ENCODE measurements around the gene TRPV2. TPM values are rescaled to one million over a fixed set of nuclear protein-coding genes. Genes with fewer than 3 reads are reported as not detected.

Gene TRPV2
- total RNA-seq, 1 donor from 2014 or later = 22.9 TPM

GRCh38 chr17:16455997-16456741 lies 40.8 kb downstream of the TRPV2 start:
- DNase-seq (ENCODE audit: low spot score) = no peak

- DNase-seq (ENCODE audit: low spot score) = no peak
Measured at GRCh38 chr17:16456742-16457316, 41.5 kb downstream of the TRPV2 start.

- DNase-seq (ENCODE audit: low spot score) = no peak
Measured at GRCh38 chr17:16459271-16459670, 43.9 kb downstream of the TRPV2 start.

GRCh38 chr17:16459855-16460550 lies 44.6 kb downstream of the TRPV2 start:
- DNase-seq (ENCODE audit: low spot score) = no peak

- DNase-seq (ENCODE audit: low spot score) = no peak
Measured at GRCh38 chr17:16460796-16461605, 45.6 kb downstream of the TRPV2 start.

GRCh38 chr17:16461606-16461866 lies 46.2 kb downstream of the TRPV2 start:
- no peak for DNase-seq (ENCODE audit: low spot score)

- DNase-seq (ENCODE audit: low spot score) = no peak
Measured at GRCh38 chr17:16462070-16462864, 46.9 kb downstream of the TRPV2 start.

- DNase-seq (ENCODE audit: low spot score) = peak; percentile 88
Measured at GRCh38 chr17:16463358-16464302, 48.3 kb downstream of the TRPV2 start.

- DNase-seq (ENCODE audit: low spot score) = no peak
Measured at GRCh38 chr17:16464303-16465051, 49.1 kb downstream of the TRPV2 start.

GRCh38 chr17:16465052-16465312 lies 49.6 kb downstream of the TRPV2 start:
- DNase-seq (ENCODE audit: low spot score) = no peak

GRCh38 chr17:16465861-16466338 lies 50.5 kb downstream of the TRPV2 start:
- peak; percentile 35 for DNase-seq (ENCODE audit: low spot score)

GRCh38 chr17:16466407-16466806 lies 51.0 kb downstream of the TRPV2 start:
- DNase-seq (ENCODE audit: low spot score) = no peak

- no peak for DNase-seq (ENCODE audit: low spot score)
Measured at GRCh38 chr17:16467044-16467443, 51.7 kb downstream of the TRPV2 start.

GRCh38 chr17:16467886-16468285 lies 52.5 kb downstream of the TRPV2 start:
- no peak for DNase-seq (ENCODE audit: low spot score)

GRCh38 chr17:16468428-16468992 lies 53.1 kb downstream of the TRPV2 start:
- no peak for DNase-seq (ENCODE audit: low spot score)

- DNase-seq (ENCODE audit: low spot score) = no peak
Measured at GRCh38 chr17:16470265-16470664, 54.9 kb downstream of the TRPV2 start.

- no peak for DNase-seq (ENCODE audit: low spot score)
Measured at GRCh38 chr17:16471295-16471694, 55.9 kb downstream of the TRPV2 start.

GRCh38 chr17:16472539-16472938 lies 57.2 kb downstream of the TRPV2 start:
- DNase-seq (ENCODE audit: low spot score) = peak; percentile 36
